Tibial nerve (tissue), 4 donors: Measurements from ENCODE around the gene ZNF423. TPM values are rescaled to one million over a fixed set of nuclear protein-coding genes. Genes with fewer than 3 reads are reported as not detected.

Experiments used
- DNase-seq, 2 donors: peaks; one replicate each; pipeline ENCODE4 v3.0.0-alpha.2; 2019; ENCODE audit warnings: low spot score in 2 of 2
- H3K27ac ChIP-seq, 4 donors: fragments of 200-600 bp; sonication (generic) in 3 of 4; one replicate each; pipeline ENCODE4 v1.5.1; 2017 to 2019; ENCODE audit warnings: mild to moderate bottlenecking in 1 of 4
- H3K27me3 ChIP-seq, 2 donors: fragments of 200-600 bp; sonication (generic) in 1 of 2; one replicate each; pipeline versions ENCODE4 v1.5.1 to v1.6.0; 2017 to 2019
- H3K36me3 ChIP-seq, 3 donors: fragments of 200-600 bp; sonication (generic); one replicate each; pipeline ENCODE4 v1.5.1; 2018 to 2019
- H3K4me1 ChIP-seq, 4 donors: fragments of 200-600 bp; sonication (generic) in 3 of 4; one replicate each; pipeline ENCODE4 v1.5.1; 2017 to 2019
- H3K4me3 ChIP-seq, 4 donors: fragments of 200-600 bp; sonication (generic) in 3 of 4; one replicate each; pipeline ENCODE4 v1.5.1; 2017 to 2019; ENCODE audit warnings: mild to moderate bottlenecking in 1 of 4, moderate library complexity in 1 of 4
- H3K9me3 ChIP-seq, 4 donors: fragments of 200-600 bp; sonication (generic) in 3 of 4; one replicate each; pipeline ENCODE4 v1.5.1; 2017 to 2019
- EP300 ChIP-seq, 2 donors: sonication (generic); formaldehyde crosslinking; IDR thresholded peaks; one replicate each; pipeline ENCODE4 v1.6.1; 2017; ENCODE audit warnings: antibody characterized with exemption in 2 of 2, mild to moderate bottlenecking in 1 of 2
- POLR2A ChIP-seq, 2 donors: fragments of 450-650 bp; IDR thresholded peaks; one replicate each; pipeline ENCODE4 v1.6.1; 2017; ENCODE audit warnings: antibody characterized with exemption in 2 of 2, mild to moderate bottlenecking in 2 of 2, moderate library complexity in 2 of 2
- WGBS, 2 donors: methylation state at CpG; one replicate each; pipeline ENCODE4 v1.1.5; 2018; 5-methylcytosine and 5-hydroxymethylcytosine counted together
- total RNA-seq, 4 donors: library from RNA; depleted of rRNA; stranded (reverse); fragments of >200 nt; gene quantifications; one replicate each; pipeline ENCODE4 v1.1.0, GENCODE V29; 2016
- TF ChIP-seq, protein P1 (sequence below), 5 experiments: fragments of 200-600 bp in 3 of 5; fragments of 450-650 bp in 2 of 5; sonication (generic) in 3 of 5; IDR thresholded peaks; one replicate each; pipeline ENCODE4 v1.5.1; 2016 to 2019; ENCODE audit warnings: antibody characterized with exemption in 5 of 5, mild to moderate bottlenecking in 3 of 5, moderate library complexity in 2 of 5

The ZNF423 gene
- total RNA-seq, 4 donors from 2014 or later: 15.9 to 20.5 (median 18.5) TPM

DNA sequence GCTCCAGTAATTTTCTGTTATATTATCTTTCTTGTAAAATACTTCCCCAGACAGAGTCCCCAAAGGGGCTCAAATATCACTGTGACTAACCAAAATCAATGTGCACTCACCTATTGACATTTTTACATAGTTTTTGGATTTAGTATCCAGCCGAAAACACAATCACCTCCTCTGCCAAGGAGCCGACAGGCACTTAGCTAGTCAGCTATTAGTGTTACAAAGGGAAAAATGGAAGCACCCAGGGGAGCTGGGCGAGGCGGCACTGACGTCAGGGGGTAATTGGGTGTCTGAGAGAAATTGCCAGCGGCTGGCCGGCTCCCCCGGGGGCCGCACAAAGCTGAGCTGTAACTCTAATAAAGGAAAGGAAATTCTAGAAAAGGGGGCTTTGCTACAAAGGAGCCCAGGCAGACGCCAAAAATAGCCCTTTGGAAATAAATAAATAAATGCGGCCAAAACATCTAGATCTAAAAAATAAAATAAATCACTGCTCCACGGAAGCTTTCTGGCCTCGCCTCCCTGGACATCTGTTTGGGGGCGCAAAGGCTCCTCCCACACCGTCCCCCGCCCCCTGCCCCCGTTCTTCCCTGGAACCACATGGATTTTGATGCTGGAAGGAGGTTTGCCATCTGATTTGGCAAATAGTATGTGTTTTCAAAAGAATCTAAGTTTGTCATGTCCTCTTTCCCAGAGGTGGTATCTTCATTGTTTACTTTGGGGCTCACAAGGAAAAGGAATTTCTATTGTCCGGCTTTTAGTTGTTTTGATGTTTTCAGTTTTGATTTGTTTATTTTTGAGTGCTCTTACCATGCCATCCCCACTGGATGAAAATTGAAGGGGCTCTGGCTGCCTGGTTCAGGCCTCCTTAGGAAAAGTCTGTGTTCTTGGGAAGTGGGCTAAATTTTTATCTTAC, 156.7 kb downstream of the ZNF423 start:
- TF ChIP-seq POLR2A (IDR thresholded peaks at IDR 0.05) (no peak), EP300 (IDR thresholded peaks at IDR 0.05) (peak in 1 of 2 donors; percentile 45)
- Histone ChIP-seq H3K9me3 (no peaks in the 10 kb centered on the region), H3K27me3 (no peaks in the 10 kb centered on the region), H3K4me1 (peaks cover 0 to 56% (median 13%) of the 10 kb centered on the region in 4 donors), H3K27ac (peak overlapping the region; percentile 11 to 88 (median 72)), H3K36me3 (no peaks in the 10 kb centered on the region), H3K4me3 (peak overlapping the region in 1 of 4 donors; percentile 28)
- peak; percentile 61 to 70 for DNase-seq
- WGBS, 2 donors: 32 to 45% methylated on average over 18 of the region's 18 CpGs

DNA sequence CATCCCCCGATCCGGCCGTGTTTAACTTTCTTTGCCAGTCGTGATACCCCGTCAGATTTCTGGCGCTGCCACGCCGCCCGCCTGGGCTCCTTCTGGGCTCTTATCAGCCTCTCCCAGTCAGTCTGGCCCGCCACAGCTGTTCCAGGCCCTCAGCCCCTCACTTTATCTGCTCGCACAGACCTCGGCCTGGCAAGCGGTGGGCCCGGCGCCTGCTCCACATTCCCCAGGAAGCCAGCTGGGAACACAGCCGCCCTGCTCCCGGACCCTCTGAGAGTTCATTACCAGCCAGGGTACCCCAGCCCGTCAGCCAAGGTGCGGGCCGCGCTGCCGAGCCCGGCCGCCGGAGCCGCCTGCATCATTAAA, 157.5 kb downstream of the ZNF423 start:
- WGBS, 2 donors: 58 to 65% methylated on average over 26 of the region's 26 CpGs
- peaks cover 0 to 54% (median 13%) of the 10 kb centered on the region in 4 donors for H3K4me1 ChIP-seq
- DNase-seq: peak in 1 of 2 donors; percentile 6
- TF ChIP-seq EP300 (IDR thresholded peaks at IDR 0.05) (no peak), POLR2A (IDR thresholded peaks at IDR 0.05) (no peak)
- TF ChIP-seq, protein P1, sequence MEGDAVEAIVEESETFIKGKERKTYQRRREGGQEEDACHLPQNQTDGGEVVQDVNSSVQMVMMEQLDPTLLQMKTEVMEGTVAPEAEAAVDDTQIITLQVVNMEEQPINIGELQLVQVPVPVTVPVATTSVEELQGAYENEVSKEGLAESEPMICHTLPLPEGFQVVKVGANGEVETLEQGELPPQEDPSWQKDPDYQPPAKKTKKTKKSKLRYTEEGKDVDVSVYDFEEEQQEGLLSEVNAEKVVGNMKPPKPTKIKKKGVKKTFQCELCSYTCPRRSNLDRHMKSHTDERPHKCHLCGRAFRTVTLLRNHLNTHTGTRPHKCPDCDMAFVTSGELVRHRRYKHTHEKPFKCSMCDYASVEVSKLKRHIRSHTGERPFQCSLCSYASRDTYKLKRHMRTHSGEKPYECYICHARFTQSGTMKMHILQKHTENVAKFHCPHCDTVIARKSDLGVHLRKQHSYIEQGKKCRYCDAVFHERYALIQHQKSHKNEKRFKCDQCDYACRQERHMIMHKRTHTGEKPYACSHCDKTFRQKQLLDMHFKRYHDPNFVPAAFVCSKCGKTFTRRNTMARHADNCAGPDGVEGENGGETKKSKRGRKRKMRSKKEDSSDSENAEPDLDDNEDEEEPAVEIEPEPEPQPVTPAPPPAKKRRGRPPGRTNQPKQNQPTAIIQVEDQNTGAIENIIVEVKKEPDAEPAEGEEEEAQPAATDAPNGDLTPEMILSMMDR (IDR thresholded peaks at IDR 0.05): no peak
- H3K27me3 ChIP-seq: no peaks in the 10 kb centered on the region
- no peaks in the 10 kb centered on the region for H3K36me3 ChIP-seq
- peak overlapping the region in 1 of 4 donors; percentile 28 for H3K4me3 ChIP-seq
- no peaks in the 10 kb centered on the region for H3K9me3 ChIP-seq
- peak overlapping the region; percentile 11 to 79 (median 66) for H3K27ac ChIP-seq

DNA sequence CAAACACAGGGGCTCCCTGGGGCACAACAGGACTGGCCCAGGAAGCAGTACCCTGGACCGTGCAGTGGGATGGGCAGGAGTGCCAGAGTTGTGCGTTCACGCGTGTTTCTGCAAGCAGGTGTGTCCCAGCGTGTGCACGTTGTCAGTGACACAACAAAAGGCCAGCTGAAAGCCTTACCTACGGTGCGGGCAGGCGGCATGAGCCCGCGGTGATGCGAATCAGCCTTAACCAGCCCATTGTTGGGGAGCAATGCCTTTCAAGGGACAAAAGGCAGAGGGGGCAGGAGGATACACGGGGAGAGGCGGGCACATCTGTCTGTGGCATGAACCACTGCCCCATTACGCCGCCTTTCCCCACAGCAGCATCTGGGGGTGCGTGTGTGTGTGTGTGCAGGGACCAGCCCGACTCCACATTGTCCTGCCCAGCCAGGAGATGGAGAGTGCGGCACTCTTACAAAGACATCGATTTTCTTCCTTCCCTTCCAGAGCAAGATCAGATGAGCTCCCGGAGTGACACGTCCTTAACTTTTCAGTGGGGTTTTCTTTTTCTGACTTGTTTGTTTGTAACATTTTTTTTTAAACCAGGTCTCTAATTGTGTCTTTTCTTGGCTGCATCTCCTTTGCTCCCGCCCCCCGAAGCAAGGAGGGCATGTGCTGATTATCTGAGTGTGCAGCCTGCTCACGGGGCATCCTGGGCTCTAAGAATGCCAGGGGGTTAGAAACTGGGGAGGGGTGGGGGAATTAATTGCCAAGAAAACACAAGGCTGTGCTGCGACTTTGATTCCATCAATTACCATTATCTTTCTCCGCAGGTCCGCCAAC, 158.1 kb downstream of the ZNF423 start:
- H3K27me3 ChIP-seq: no peaks in the 10 kb centered on the region
- 80 to 82% methylated on average over 28 of the region's 28 CpGs for WGBS, 2 donors
- no peaks in the 10 kb centered on the region for H3K36me3 ChIP-seq
- TF ChIP-seq EP300 (IDR thresholded peaks at IDR 0.05) (no peak), POLR2A (IDR thresholded peaks at IDR 0.05) (no peak)
- TF ChIP-seq, protein P1 (IDR thresholded peaks at IDR 0.05): no peak
- peaks cover 0 to 48% (median 13%) of the 10 kb centered on the region in 4 donors for H3K4me1 ChIP-seq
- no peaks in the 10 kb centered on the region for H3K9me3 ChIP-seq
- H3K4me3 ChIP-seq: no peak overlapping the region
- DNase-seq: no peak
- H3K27ac ChIP-seq: peak overlapping the region in 2 of 4 donors; percentile 67 to 79

DNA sequence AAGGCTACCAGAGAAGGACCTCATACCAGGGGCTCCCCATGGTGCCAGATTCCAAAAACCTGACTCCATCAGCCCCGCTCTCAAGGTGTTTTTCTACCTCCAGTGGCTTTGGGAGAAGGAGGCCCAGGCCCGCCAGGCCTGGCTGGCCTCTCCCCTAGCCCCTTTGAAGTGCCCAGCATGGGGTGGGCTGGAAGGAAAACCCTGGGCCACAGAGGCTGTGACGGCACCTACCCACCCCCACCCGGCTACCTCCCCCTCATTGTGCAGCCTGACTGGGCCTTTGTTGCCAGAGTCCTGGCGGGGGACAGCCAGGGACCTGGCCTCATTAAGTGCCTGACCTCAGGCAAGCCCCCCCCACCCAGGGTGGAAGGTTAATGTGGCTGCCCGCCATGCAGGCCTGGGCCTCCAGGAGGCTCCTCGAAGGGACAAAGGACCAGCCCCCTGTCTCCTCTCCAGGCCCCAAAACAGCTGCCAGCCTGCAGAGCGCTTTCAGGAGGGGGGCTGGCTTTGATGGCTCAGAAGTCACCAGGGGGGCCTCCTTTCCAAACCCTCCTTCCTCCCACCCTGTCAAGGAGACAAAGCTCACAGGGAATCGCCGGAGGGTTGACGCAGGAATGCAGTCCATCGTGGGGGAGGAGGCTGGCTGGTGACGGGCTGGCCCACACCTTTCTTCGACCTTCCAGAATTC, 159.4 kb downstream of the ZNF423 start:
- H3K27ac ChIP-seq: no peak overlapping the region
- 60 to 63% methylated on average over 7 to 13 of the region's 14 CpGs for WGBS, 2 donors
- peaks cover 0 to 35% (median 11%) of the 10 kb centered on the region in 4 donors for H3K4me1 ChIP-seq
- H3K4me3 ChIP-seq: no peak overlapping the region
- H3K36me3 ChIP-seq: no peaks in the 10 kb centered on the region
- DNase-seq: no peak
- TF ChIP-seq EP300 (IDR thresholded peaks at IDR 0.05) (no peak), POLR2A (IDR thresholded peaks at IDR 0.05) (no peak)
- H3K27me3 ChIP-seq: no peaks in the 10 kb centered on the region
- no peaks in the 10 kb centered on the region for H3K9me3 ChIP-seq

DNA sequence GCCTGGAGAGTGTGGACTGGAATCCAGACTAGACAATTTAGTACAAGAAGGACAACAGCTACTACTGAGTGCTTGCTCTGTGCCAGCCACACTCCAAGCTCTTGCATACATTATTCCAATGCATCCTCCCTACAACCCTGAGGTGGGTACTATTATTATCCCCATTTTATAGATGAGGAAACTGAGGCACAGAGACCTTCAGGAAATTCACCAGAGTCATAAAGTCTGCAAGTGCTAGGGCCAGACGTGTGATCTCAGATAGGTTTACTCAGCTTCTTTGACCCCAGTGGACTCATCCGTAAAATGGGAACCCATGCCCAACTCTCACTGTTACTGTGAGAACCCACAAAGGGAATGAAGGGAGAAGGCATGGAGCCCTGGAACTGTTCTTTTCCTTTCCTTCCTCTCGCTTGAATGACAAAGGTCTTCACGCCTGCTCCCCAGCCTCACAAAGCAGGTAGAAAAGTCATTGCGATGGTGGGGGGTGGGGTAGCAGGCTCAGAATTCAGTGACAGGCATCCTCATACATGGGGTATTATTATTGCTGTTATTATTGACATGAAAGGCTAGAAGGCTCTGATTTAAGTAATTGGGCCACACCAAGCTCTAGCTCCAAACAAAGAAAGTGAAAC, 160.0 kb downstream of the ZNF423 start:
- Histone ChIP-seq H3K9me3 (no peaks in the 10 kb centered on the region), H3K4me3 (no peak overlapping the region), H3K4me1 (peaks cover 0 to 29% (median 11%) of the 10 kb centered on the region in 4 donors), H3K27me3 (no peaks in the 10 kb centered on the region), H3K27ac (no peak overlapping the region), H3K36me3 (no peaks in the 10 kb centered on the region)
- DNase-seq: no peak
- TF ChIP-seq, protein P1 (IDR thresholded peaks at IDR 0.05): no peak
- TF ChIP-seq POLR2A (IDR thresholded peaks at IDR 0.05): no peak
- no peak for TF ChIP-seq EP300 (IDR thresholded peaks at IDR 0.05)
- 87% methylated on average over 5 of the region's 5 CpGs for WGBS, 2 donors
